Muscle of arm (tissue), 12 donors: ENCODE measurements around the gene PRELID1. TPM values are rescaled to one million over a fixed set of nuclear protein-coding genes. Genes with fewer than 3 reads are reported as not detected.

Experiments
- DNase-seq: peaks from one replicate; pipeline ENCODE4 v3.0.0-alpha.2; 2013
- polyA plus RNA-seq, 12 donors: library from polyadenylated mRNA; unstranded; fragments of 120-200 nt; gene quantifications; one replicate each; pipeline ENCODE4 v1.2.1, GENCODE V29; 2013; ENCODE audit not compliant: insufficient read length in 12 of 12

Gene PRELID1
- polyA plus RNA-seq, 12 donors, result 59.2 to 113 (median 68.4) TPM; not detected in 1

- no peak for DNase-seq
Measured at GRCh38 chr5:177354711-177355110, 51.1 kb downstream of the PRELID1 start.

GRCh38 chr5:177355162-177355867, 51.7 kb downstream of the PRELID1 start:
- no peak for DNase-seq

- DNase-seq, result no peak
Measured at GRCh38 chr5:177355868-177356168, 52.2 kb downstream of the PRELID1 start.

Other genes starting within 250 kb of the PRELID1 start
- 100 to 1,000 TPM in 9 of 12 donors, 10 to 100 TPM in 2, not detected in 1; 59.0 to 189 (median 128) TPM for gene FGFR4, start 216.9 kb upstream of the PRELID1 start, polyA plus RNA-seq
- 10 to 100 TPM in 11 of 12 donors, not detected in 1; 32.9 to 51.7 (median 44.9) TPM for gene NSD1, start 170.0 kb upstream of the PRELID1 start, polyA plus RNA-seq
- 10 to 100 TPM in 11 of 12 donors, not detected in 1; 10.1 to 21.6 (median 19.8) TPM for gene RAB24, start 80 bp upstream of the PRELID1 start, polyA plus RNA-seq
- 10 to 100 TPM in 11 of 12 donors, not detected in 1; 11.4 to 46.8 (median 14.7) TPM for gene MXD3, start 8.1 kb downstream of the PRELID1 start, polyA plus RNA-seq
- gene LMAN2, start 47.9 kb downstream of the PRELID1 start, polyA plus RNA-seq, result 100 to 1,000 TPM in 1 of 12 donors, 10 to 100 TPM in 10, not detected in 1; 55.9 to 123 (median 66.8) TPM
- gene RGS14, start 54.1 kb downstream of the PRELID1 start, polyA plus RNA-seq, result 10 to 100 TPM in 10 of 12 donors, 1 to 10 TPM in 1, not detected in 1; 8.2 to 23.6 (median 12.9) TPM
- gene SLC34A1, start 80.6 kb downstream of the PRELID1 start, polyA plus RNA-seq, result 1 to 10 TPM in 1 of 12 donors, under 1 TPM in 5, not detected in 6; 0.10 to 1.3 (median 0.14) TPM
- gene PFN3, start 96.9 kb downstream of the PRELID1 start, polyA plus RNA-seq, result not detected
- 1 to 10 TPM in 2 of 12 donors, under 1 TPM in 8, not detected in 2; 0.23 to 1.8 (median 0.39) TPM for gene F12, start 105.8 kb downstream of the PRELID1 start, polyA plus RNA-seq
- 10 to 100 TPM in 11 of 12 donors, not detected in 1; 12.4 to 29.0 (median 16.2) TPM for gene GRK6, start 122.9 kb downstream of the PRELID1 start, polyA plus RNA-seq
- 1 to 10 TPM in 2 of 12 donors, under 1 TPM in 8, not detected in 2; 0.15 to 2.5 (median 0.47) TPM for gene PRR7, start 143.0 kb downstream of the PRELID1 start, polyA plus RNA-seq
- 1,000 to 10,000 TPM in 1 of 12 donors, 100 to 1,000 TPM in 11; 174 to 1,003 (median 222) TPM for gene DBN1, start 169.8 kb downstream of the PRELID1 start, polyA plus RNA-seq
- gene PDLIM7, start 193.8 kb downstream of the PRELID1 start, polyA plus RNA-seq, result 100 to 1,000 TPM in 11 of 12 donors, not detected in 1; 121 to 338 (median 274) TPM
- gene DOK3, start 206.0 kb downstream of the PRELID1 start, polyA plus RNA-seq, result 10 to 100 TPM in 1 of 12 donors, 1 to 10 TPM in 9, not detected in 2; 4.5 to 14.6 (median 5.4) TPM
- 10 to 100 TPM in 11 of 12 donors, not detected in 1; 39.0 to 68.7 (median 47.5) TPM for gene DDX41, start 213.2 kb downstream of the PRELID1 start, polyA plus RNA-seq